ENCODE measurements around the gene FBXO45.

- TF ChIP-seq, protein P1, sequence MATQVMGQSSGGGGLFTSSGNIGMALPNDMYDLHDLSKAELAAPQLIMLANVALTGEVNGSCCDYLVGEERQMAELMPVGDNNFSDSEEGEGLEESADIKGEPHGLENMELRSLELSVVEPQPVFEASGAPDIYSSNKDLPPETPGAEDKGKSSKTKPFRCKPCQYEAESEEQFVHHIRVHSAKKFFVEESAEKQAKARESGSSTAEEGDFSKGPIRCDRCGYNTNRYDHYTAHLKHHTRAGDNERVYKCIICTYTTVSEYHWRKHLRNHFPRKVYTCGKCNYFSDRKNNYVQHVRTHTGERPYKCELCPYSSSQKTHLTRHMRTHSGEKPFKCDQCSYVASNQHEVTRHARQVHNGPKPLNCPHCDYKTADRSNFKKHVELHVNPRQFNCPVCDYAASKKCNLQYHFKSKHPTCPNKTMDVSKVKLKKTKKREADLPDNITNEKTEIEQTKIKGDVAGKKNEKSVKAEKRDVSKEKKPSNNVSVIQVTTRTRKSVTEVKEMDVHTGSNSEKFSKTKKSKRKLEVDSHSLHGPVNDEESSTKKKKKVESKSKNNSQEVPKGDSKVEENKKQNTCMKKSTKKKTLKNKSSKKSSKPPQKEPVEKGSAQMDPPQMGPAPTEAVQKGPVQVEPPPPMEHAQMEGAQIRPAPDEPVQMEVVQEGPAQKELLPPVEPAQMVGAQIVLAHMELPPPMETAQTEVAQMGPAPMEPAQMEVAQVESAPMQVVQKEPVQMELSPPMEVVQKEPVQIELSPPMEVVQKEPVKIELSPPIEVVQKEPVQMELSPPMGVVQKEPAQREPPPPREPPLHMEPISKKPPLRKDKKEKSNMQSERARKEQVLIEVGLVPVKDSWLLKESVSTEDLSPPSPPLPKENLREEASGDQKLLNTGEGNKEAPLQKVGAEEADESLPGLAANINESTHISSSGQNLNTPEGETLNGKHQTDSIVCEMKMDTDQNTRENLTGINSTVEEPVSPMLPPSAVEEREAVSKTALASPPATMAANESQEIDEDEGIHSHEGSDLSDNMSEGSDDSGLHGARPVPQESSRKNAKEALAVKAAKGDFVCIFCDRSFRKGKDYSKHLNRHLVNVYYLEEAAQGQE (IDR thresholded peaks at IDR 0.05; ENCODE audit: low read depth): no peak
- TF ChIP-seq TAF1 (IDR thresholded peaks at IDR 0.05; ENCODE audit: low read depth): no peak
- TF ChIP-seq ZBTB7A (IDR thresholded peaks at IDR 0.05; ENCODE audit: low read depth): no peak
- TF ChIP-seq EGR1 (IDR thresholded peaks at IDR 0.05): no peak
- no peak for TF ChIP-seq YY1 (IDR thresholded peaks at IDR 0.05; ENCODE audit: low read depth)
- TF ChIP-seq CEBPB (IDR thresholded peaks at IDR 0.05): no peak
- TF ChIP-seq EP300 (IDR thresholded peaks at IDR 0.05; ENCODE audit: borderline replicate concordance): no peak
These were observed 44.6 kb upstream of the FBXO45 start for GRCh38 chr3:196523841-196524240.
